CD4-positive, CD25-positive, alpha-beta regulatory T cell (primary cell): ENCODE measurements around the gene PTPRR. TPM values are rescaled to one million over a fixed set of nuclear protein-coding genes. Genes with fewer than 3 reads are reported as not detected.

Source experiments
- ATAC-seq, 2 donors: fragments of 150-1000 bp; cut with Tn5 transposase; one replicate each; pipeline ENCODE4 v1.10.0; 2021; ENCODE audit warnings: low read depth in 2 of 2, moderate number of reproducible peaks in 2 of 2, moderate library complexity in 1 of 2
- DNase-seq, 3 donors: peaks; one replicate each; pipeline versions ENCODE4 v3.0.0 to v3.0.0-alpha.2; 2012 to 2022; ENCODE audit warnings: mixed read lengths in 1 of 3
- H3K27ac ChIP-seq: one replicate; pipeline ENCODE4 v1.7.0; 2013; ENCODE audit warnings: mild to moderate bottlenecking, low read length; ENCODE audit not compliant: insufficient read depth, poor library complexity, severe bottlenecking
- H3K27me3 ChIP-seq: one replicate; pipeline ENCODE4 v1.7.0; 2013; ENCODE audit warnings: low read length; ENCODE audit not compliant: control insufficient read depth, insufficient read depth
- H3K36me3 ChIP-seq: one replicate; pipeline ENCODE4 v1.7.0; 2013; ENCODE audit warnings: mild to moderate bottlenecking, low read length, moderate library complexity; ENCODE audit not compliant: control insufficient read depth, insufficient read depth
- H3K4me1 ChIP-seq: 2 replicates; pipeline ENCODE4 v1.7.0; 2013; ENCODE audit warnings: mild to moderate bottlenecking, low read length; ENCODE audit not compliant: insufficient read depth, control insufficient read depth, poor library complexity, severe bottlenecking
- H3K4me3 ChIP-seq: one replicate; pipeline ENCODE4 v1.7.0; 2013; ENCODE audit warnings: low read depth, mild to moderate bottlenecking, low read length, moderate library complexity
- H3K9me3 ChIP-seq, 2 experiments: 1 replicate in 1 of 2; 2 replicates in 1 of 2; pipeline ENCODE4 v1.7.0; 2013; ENCODE audit warnings: low read length in 2 of 2, mild to moderate bottlenecking in 1 of 2, moderate library complexity in 1 of 2; ENCODE audit not compliant: control insufficient read depth in 2 of 2
- H3K27ac Mint-ChIP-seq, 3 donors: one replicate each; pipeline ENCODE4 v1.8.0; 2020 to 2022; ENCODE audit warnings: mild to moderate bottlenecking in 3 of 3, mixed read lengths in 3 of 3, moderate library complexity in 2 of 3
- H3K27me3 Mint-ChIP-seq: one replicate; pipeline ENCODE4 v1.8.0; 2022; ENCODE audit warnings: mild to moderate bottlenecking, mixed read lengths
- H3K36me3 Mint-ChIP-seq: one replicate; pipeline ENCODE4 v1.8.0; 2020; ENCODE audit warnings: mixed read lengths
- H3K4me1 Mint-ChIP-seq, 4 donors: one replicate each; pipeline ENCODE4 v1.8.0; 2020 to 2022; ENCODE audit warnings: mixed read lengths in 4 of 4, mild to moderate bottlenecking in 1 of 4
- H3K4me3 Mint-ChIP-seq, 4 donors: one replicate each; pipeline ENCODE4 v1.8.0; 2020 to 2022; ENCODE audit warnings: mild to moderate bottlenecking in 4 of 4, mixed read lengths in 4 of 4, moderate library complexity in 3 of 4
- H3K9me3 Mint-ChIP-seq, 7 donors: one replicate each; pipeline ENCODE4 v1.8.0; 2020 to 2022; ENCODE audit warnings: mixed read lengths in 7 of 7, mild to moderate bottlenecking in 3 of 7, moderate library complexity in 2 of 7
- polyA plus RNA-seq, 4 donors: library from polyadenylated mRNA; unstranded; fragments of 300-500 nt; fragmentation: Illumina TruSeq; gene quantifications; one replicate each; pipeline ENCODE4 v1.2.3, GENCODE V29; 2021
- total RNA-seq: library from RNA; stranded (reverse); gene quantifications from one replicate; pipeline ENCODE4 v1.2.3, GENCODE V29; 2022

PTPRR gene
- total and polyA plus RNA-seq, 5 donors from 2014 or later: not detected

DNA sequence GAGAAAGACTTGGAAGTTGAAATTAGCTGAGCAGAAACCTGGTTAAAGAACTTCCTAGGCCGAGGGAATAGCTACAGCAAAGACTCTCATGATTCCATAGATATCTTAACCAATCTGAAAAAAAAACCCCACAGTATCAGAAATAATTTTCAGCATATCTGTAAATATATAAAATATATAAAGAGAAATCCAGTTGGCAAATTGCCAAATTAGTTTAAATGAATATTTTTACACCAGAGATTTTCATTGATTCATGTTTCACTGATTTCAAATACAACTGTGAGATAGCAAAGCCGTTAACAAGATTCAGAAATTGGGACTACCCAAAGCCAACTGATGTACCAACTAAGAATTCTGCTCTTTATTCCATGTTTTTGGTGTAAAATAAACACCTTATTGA, 6.8 kb upstream of the PTPRR start:
- H3K36me3 ChIP-seq: no peaks in the 10 kb centered on the region
- H3K4me1 ChIP-seq: no peaks in the 10 kb centered on the region
- Mint-ChIP-seq H3K27me3 (no peaks in the 10 kb centered on the region), H3K4me3 (no peak overlapping the region), H3K9me3 (no peaks in the 10 kb centered on the region), H3K36me3 (no peaks in the 10 kb centered on the region), H3K4me1 (no peaks in the 10 kb centered on the region), H3K27ac (no peak overlapping the region)
- no peaks in the 10 kb centered on the region for H3K27me3 ChIP-seq
- H3K9me3 ChIP-seq: no peaks in the 10 kb centered on the region
- no peak overlapping the region for H3K27ac ChIP-seq
- ATAC-seq (no peak), DNase-seq (no peak)
- H3K4me3 ChIP-seq: no peak overlapping the region

DNA sequence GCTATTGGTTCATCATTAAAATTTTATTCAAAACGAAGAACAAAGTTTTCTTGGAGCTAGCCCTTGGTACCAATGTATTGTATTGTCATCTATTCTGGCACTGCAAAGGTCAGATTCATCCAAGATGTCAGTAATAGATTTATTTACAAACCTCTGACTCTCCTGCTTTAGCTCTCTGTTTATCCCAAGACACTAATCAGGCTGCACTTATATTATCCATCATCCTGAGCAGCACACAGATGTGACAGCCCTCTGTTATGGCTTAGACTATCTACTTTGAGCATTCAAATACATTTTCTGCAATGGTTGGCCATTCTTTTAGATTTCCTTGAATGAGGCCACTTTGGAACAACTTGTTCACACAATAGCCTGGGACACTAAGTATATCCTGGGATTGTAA, 5.0 kb upstream of the PTPRR start:
- Histone ChIP-seq H3K27ac (no peak overlapping the region), H3K27me3 (no peaks in the 10 kb centered on the region), H3K4me3 (no peak overlapping the region), H3K9me3 (no peaks in the 10 kb centered on the region), H3K4me1 (no peaks in the 10 kb centered on the region), H3K36me3 (no peaks in the 10 kb centered on the region)
- Mint-ChIP-seq H3K27me3 (no peaks in the 10 kb centered on the region), H3K4me3 (no peak overlapping the region), H3K9me3 (no peaks in the 10 kb centered on the region), H3K27ac (no peak overlapping the region), H3K4me1 (no peaks in the 10 kb centered on the region), H3K36me3 (no peaks in the 10 kb centered on the region)
- no peak for ATAC-seq
- no peak for DNase-seq

DNA sequence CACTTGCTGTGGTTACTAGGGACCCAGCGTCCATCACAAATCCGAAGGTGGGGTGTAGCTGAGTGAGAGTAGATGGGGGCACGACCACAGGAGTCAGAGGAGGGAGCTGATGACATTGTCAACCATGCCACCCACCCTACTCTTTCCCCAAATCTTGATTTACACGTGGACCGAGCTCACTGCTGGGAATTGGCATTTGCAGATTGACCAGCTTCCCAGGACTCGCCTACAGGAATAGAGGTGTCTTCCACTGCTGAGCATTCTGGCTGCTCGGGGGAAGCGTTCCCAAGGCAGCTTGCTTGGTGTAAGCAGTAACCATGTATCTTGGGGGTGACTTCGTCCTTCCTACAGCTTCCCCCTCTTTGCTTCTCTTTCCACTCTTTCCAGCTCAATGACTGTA, 353 bp upstream of the PTPRR start:
- Mint-ChIP-seq H3K27ac (no peak overlapping the region), H3K27me3 (peaks cover 5% of the 10 kb centered on the region), H3K9me3 (peaks cover 0 to 2% (median 0%) of the 10 kb centered on the region in 7 donors), H3K4me1 (no peaks in the 10 kb centered on the region), H3K4me3 (no peak overlapping the region), H3K36me3 (no peaks in the 10 kb centered on the region)
- DNase-seq (no peak), ATAC-seq (no peak)
- Histone ChIP-seq H3K27me3 (no peaks in the 10 kb centered on the region), H3K4me3 (no peak overlapping the region), H3K9me3 (no peaks in the 10 kb centered on the region), H3K36me3 (no peaks in the 10 kb centered on the region), H3K4me1 (no peaks in the 10 kb centered on the region), H3K27ac (no peak overlapping the region)

DNA sequence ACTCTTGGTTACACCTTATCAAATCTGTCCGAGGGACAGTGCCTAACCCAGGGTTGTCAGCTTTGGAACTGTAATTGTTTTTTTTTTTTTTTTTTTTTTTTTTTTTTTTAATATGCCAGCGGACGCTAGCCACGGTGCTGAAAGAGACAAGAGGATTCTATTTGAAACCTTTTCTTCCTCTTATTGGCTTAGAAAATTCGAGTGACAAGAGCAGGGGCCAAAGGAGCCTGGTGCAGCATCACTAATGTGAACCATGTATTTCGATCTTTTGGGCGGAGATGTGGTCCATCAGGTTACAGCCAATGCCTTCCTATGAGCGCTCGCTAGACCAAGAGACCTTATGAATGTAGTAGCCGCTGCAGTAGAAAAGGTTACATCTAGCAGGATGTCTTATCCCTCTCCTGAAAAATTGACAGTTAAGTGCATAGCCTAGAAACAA, 922 bp downstream of the PTPRR start:
- Histone ChIP-seq H3K9me3 (no peaks in the 10 kb centered on the region), H3K27me3 (no peaks in the 10 kb centered on the region), H3K27ac (no peak overlapping the region), H3K4me1 (no peaks in the 10 kb centered on the region), H3K4me3 (no peak overlapping the region), H3K36me3 (no peaks in the 10 kb centered on the region)
- H3K4me1 Mint-ChIP-seq: no peaks in the 10 kb centered on the region
- DNase-seq (no peak), ATAC-seq (no peak)
- H3K4me3 Mint-ChIP-seq: no peak overlapping the region
- H3K36me3 Mint-ChIP-seq: no peaks in the 10 kb centered on the region
- peaks cover 0 to 2% (median 0%) of the 10 kb centered on the region in 7 donors for H3K9me3 Mint-ChIP-seq
- no peak overlapping the region for H3K27ac Mint-ChIP-seq
- H3K27me3 Mint-ChIP-seq: peaks cover 5% of the 10 kb centered on the region

DNA sequence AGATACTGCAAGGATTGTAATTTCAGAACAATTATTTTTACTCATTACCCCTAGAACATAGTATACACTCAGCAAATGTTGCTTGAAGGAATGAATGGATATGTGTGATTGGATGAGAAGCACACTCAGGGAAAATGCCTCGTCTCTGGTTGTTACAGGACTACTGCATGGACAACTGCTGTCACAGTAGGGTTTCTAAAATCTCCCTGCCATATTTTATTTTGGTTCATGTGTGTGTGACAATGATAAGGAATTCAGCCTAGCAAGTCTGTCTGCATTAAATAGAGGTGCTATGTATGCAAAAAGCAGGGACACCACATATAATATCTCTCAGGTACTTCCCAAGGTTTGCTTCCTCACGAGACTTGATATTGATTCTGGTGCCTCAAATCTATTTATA, 1.4 kb downstream of the PTPRR start:
- no peaks in the 10 kb centered on the region for H3K4me1 ChIP-seq
- H3K4me3 Mint-ChIP-seq: no peak overlapping the region
- H3K27me3 Mint-ChIP-seq: peaks cover 5% of the 10 kb centered on the region
- no peaks in the 10 kb centered on the region for H3K27me3 ChIP-seq
- ATAC-seq (no peak), DNase-seq (no peak)
- H3K9me3 ChIP-seq: no peaks in the 10 kb centered on the region
- peaks cover 0 to 2% (median 0%) of the 10 kb centered on the region in 7 donors for H3K9me3 Mint-ChIP-seq
- H3K36me3 Mint-ChIP-seq: no peaks in the 10 kb centered on the region
- no peaks in the 10 kb centered on the region for H3K4me1 Mint-ChIP-seq
- H3K27ac Mint-ChIP-seq: no peak overlapping the region
- H3K36me3 ChIP-seq: no peaks in the 10 kb centered on the region
- no peak overlapping the region for H3K4me3 ChIP-seq
- H3K27ac ChIP-seq: no peak overlapping the region

DNA sequence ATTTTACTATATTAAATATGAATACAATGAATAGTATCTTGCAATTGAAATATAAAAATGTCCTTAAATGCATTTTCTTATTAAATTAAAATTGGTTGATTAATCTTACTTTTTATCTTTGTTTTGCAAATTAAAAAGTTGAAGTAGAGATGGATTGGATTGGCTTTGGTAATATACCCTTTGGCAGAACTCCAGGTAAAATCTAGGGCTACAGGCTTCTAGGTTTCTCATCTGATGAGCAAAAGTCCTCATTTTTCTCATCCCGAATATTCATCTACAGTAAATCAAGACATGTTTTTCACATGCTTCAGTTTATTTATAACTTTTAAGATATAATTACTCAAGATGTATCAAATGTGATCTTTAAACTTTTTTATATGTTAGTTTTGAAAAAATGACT, 2.2 kb downstream of the PTPRR start:
- ATAC-seq (no peak), DNase-seq (no peak)
- Mint-ChIP-seq H3K4me3 (no peak overlapping the region), H3K9me3 (peaks cover 0 to 2% (median 0%) of the 10 kb centered on the region in 7 donors), H3K36me3 (no peaks in the 10 kb centered on the region), H3K27ac (no peak overlapping the region), H3K4me1 (no peaks in the 10 kb centered on the region), H3K27me3 (peaks cover 5% of the 10 kb centered on the region)
- Histone ChIP-seq H3K27ac (no peak overlapping the region), H3K9me3 (no peaks in the 10 kb centered on the region), H3K4me3 (no peak overlapping the region), H3K36me3 (no peaks in the 10 kb centered on the region), H3K4me1 (no peaks in the 10 kb centered on the region), H3K27me3 (no peaks in the 10 kb centered on the region)

DNA sequence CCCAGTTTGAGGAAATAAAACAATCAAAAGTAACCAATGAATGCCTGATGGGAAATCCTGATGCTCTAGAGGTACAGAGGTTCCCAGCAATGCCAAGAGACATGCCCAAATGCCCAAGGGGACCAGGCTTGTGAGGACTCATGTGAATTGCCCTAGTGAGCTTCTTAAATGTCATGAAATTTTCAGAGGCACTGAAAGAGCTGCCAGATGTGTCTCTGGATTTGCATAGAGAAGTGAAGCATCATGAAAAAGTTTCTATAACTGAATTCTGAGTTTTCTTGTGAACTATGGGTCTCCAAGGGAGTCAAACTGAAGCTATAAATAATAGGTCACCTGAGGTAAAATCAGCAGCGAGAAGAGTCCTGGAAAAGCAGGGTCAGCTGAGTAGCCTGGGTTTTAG, 9.9 kb downstream of the PTPRR start:
- no peaks in the 10 kb centered on the region for H3K36me3 ChIP-seq
- H3K9me3 Mint-ChIP-seq: peaks cover 0 to 4% (median 1%) of the 10 kb centered on the region in 7 donors
- H3K4me1 Mint-ChIP-seq: no peaks in the 10 kb centered on the region
- no peak overlapping the region for H3K27ac Mint-ChIP-seq
- no peaks in the 10 kb centered on the region for H3K9me3 ChIP-seq
- no peaks in the 10 kb centered on the region for H3K36me3 Mint-ChIP-seq
- no peak overlapping the region for H3K27ac ChIP-seq
- H3K4me3 ChIP-seq: no peak overlapping the region
- no peak for DNase-seq
- no peak overlapping the region for H3K4me3 Mint-ChIP-seq
- H3K4me1 ChIP-seq: no peaks in the 10 kb centered on the region
- ATAC-seq: no peak
- no peaks in the 10 kb centered on the region for H3K27me3 ChIP-seq
- no peaks in the 10 kb centered on the region for H3K27me3 Mint-ChIP-seq

DNA sequence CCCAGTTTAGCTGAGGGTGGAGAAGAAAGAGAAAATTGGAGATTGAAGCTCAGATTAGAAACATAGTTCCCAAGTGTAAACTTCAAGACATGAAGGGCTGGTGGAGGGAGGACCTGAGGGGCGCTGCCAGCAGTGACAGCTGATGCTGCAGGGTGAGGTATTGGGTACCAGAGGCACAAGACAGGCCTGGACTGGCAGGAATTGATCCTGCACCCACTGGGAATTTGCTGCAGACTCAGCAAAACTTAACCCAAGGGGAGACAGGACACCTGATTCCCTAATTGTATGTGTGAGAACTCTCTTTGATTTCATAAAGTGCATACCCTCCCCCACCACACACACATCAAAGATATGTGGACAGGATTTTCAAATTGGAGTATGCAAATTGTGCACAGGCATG, 11.6 kb downstream of the PTPRR start:
- H3K27ac Mint-ChIP-seq: no peak overlapping the region

More for the DNA sequence above, 11.6 kb downstream of the PTPRR start:
- Histone ChIP-seq H3K36me3 (no peaks in the 10 kb centered on the region), H3K4me1 (no peaks in the 10 kb centered on the region), H3K27ac (no peak overlapping the region), H3K9me3 (no peaks in the 10 kb centered on the region), H3K4me3 (no peak overlapping the region), H3K27me3 (no peaks in the 10 kb centered on the region)
- peaks cover 0 to 7% (median 2%) of the 10 kb centered on the region in 7 donors for H3K9me3 Mint-ChIP-seq
- ATAC-seq (no peak), DNase-seq (no peak)
- no peaks in the 10 kb centered on the region for H3K36me3 Mint-ChIP-seq
- no peak overlapping the region for H3K4me3 Mint-ChIP-seq
- H3K27me3 Mint-ChIP-seq: no peaks in the 10 kb centered on the region
- no peaks in the 10 kb centered on the region for H3K4me1 Mint-ChIP-seq
